ENCODE measurements around the gene ESPL1.

ESPL1 gene

GRCh38 chr12:53231671-53231920 is 36.5 kb upstream of the ESPL1 start:
- Histone ChIP-seq H2AFZ (peak overlapping the region; percentile 88), H3K4me1 (peaks cover 17% of the 10 kb centered on the region), H3K4me3 (ENCODE audit: low read depth, low read length) (peak overlapping the region; percentile 75), H3K27me3 (ENCODE audit: control insufficient read depth, insufficient read depth, low read length) (no peaks in the 10 kb centered on the region), H3K36me3 (ENCODE audit: control insufficient read depth, insufficient read depth, low read length) (no peaks in the 10 kb centered on the region), H3K9ac (peak overlapping the region; percentile 43), H3K4me2 (ENCODE audit: low read length) (peak overlapping the region; percentile 93), H3K9me3 (ENCODE audit: control insufficient read depth, low read length) (no peaks in the 10 kb centered on the region), H3K79me2 (no peaks in the 10 kb centered on the region), H3K27ac (peak overlapping the region; percentile 65)
- TF ChIP-seq CTCF (IDR thresholded peaks at IDR 0.05) = no peak

- H3K9me3 ChIP-seq (ENCODE audit: control insufficient read depth, low read length) = no peaks in the 10 kb centered on the region
- H3K9ac ChIP-seq = peak within 1 kb of the TSS; percentile 43
- peak within 1 kb of the TSS; percentile 75 for H3K4me3 ChIP-seq (ENCODE audit: low read depth, low read length)
- H3K79me2 ChIP-seq = no peaks in the 10 kb centered on the region
- TF ChIP-seq CTCF (IDR thresholded peaks at IDR 0.05) = peak; percentile 17
- H3K27ac ChIP-seq = peak within 1 kb of the TSS; percentile 75
- H3K4me1 ChIP-seq = peaks cover 17% of the 10 kb centered on the region
- H3K36me3 ChIP-seq (ENCODE audit: control insufficient read depth, insufficient read depth, low read length) = no peaks in the 10 kb centered on the region
- H3K4me2 ChIP-seq (ENCODE audit: low read length) = peak within 1 kb of the TSS; percentile 93
- H3K27me3 ChIP-seq (ENCODE audit: control insufficient read depth, insufficient read depth, low read length) = no peaks in the 10 kb centered on the region
- peak within 1 kb of the TSS; percentile 95 for H2AFZ ChIP-seq
These were observed 36.0 kb upstream of the ESPL1 start, which contains the start of gene RARG for GRCh38 chr12:53231921-53232645. Gene RARG, minus strand, starts transcription at chr12:53232209. Its CDS starts 4,664 bp downstream, at chr12:53227545.

DNA sequence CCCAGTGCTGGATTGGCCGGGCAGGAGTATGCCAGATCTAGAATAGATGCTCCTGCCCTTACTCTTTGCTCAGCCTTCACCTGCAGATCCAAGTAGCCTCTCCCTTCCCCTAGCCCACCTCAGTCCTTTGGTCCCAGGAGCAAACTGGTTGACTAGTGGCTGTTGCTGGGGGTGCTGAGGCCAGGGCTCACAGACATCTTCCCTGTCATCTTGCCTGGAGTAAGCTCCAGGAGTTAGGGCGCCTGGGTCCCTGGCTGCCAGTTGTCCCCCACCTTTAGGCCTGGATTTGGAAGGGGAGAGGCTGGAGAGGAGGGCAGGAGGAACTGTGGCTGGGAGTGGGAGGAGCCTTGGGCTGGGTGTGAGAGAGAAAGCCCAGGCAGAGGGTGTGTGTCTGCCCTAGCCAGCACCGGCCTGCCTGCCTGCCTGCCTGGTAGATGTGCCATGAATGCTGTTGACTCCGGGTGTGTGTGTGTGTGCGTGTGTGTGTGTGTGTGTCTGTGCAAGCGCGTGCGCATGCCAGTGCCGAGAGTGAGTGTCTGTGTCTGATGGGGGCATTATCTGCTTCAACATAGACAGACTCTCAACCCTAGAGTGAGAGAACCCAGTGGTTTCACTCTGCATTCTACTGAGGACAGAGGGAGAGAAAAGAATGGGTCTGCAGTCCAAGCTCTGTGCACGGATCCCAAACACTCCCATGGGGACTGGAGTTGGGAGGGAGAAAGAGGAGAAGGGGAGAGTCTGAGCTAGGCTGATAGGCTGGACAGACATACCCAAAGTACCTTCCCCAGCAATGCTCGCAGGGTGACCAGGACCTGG is 35.2 kb upstream of the ESPL1 start:
- Histone ChIP-seq H3K4me3 (ENCODE audit: low read depth, low read length) (peak overlapping the region; percentile 52), H2AFZ (peak overlapping the region; percentile 95), H3K4me2 (ENCODE audit: low read length) (peak overlapping the region; percentile 76), H3K4me1 (peaks cover 17% of the 10 kb centered on the region), H3K27me3 (ENCODE audit: control insufficient read depth, insufficient read depth, low read length) (no peaks in the 10 kb centered on the region), H3K79me2 (no peaks in the 10 kb centered on the region), H3K27ac (peak overlapping the region; percentile 75), H3K9me3 (ENCODE audit: control insufficient read depth, low read length) (no peaks in the 10 kb centered on the region), H3K9ac (no peak overlapping the region), H3K36me3 (ENCODE audit: control insufficient read depth, insufficient read depth, low read length) (no peaks in the 10 kb centered on the region)
- TF ChIP-seq CTCF (IDR thresholded peaks at IDR 0.05) = no peak

DNA sequence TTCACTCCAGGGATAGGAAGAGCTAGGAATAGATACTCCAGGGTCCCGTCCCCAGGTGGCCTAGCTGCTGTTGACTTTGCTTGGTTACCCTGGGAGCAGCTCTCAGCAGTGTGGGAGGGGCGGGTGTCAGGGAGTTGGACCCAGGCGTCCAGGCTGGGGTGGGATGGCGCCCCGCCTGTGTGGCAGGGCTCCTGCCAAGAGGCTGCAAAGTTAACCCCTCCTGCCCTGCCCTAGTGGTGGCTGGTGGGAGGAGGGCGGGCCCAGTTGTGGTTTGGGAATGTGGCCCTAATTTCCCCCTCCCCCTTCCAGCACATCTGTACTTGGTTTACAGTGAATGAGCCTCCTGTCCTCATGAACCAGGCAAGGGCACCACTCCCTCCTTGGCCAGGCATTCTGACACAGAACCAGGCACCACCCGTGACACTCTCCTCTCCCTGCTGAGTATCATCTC is 34.4 kb upstream of the ESPL1 start:
- peaks cover 17% of the 10 kb centered on the region for H3K4me1 ChIP-seq
- H3K27ac ChIP-seq = no peak overlapping the region
- no peaks in the 10 kb centered on the region for H3K36me3 ChIP-seq (ENCODE audit: control insufficient read depth, insufficient read depth, low read length)
- H3K9ac ChIP-seq = no peak overlapping the region
- no peaks in the 10 kb centered on the region for H3K27me3 ChIP-seq (ENCODE audit: control insufficient read depth, insufficient read depth, low read length)
- H3K9me3 ChIP-seq (ENCODE audit: control insufficient read depth, low read length) = no peaks in the 10 kb centered on the region
- no peak overlapping the region for H3K4me3 ChIP-seq (ENCODE audit: low read depth, low read length)
- H3K79me2 ChIP-seq = no peaks in the 10 kb centered on the region
- H2AFZ ChIP-seq = peak overlapping the region; percentile 95
- H3K4me2 ChIP-seq (ENCODE audit: low read length) = no peak overlapping the region
- TF ChIP-seq CTCF (IDR thresholded peaks at IDR 0.05) = no peak

All from parathyroid adenoma (tissue), 2 donors.